Measurements from ENCODE around the gene NEUROD6.

DNA sequence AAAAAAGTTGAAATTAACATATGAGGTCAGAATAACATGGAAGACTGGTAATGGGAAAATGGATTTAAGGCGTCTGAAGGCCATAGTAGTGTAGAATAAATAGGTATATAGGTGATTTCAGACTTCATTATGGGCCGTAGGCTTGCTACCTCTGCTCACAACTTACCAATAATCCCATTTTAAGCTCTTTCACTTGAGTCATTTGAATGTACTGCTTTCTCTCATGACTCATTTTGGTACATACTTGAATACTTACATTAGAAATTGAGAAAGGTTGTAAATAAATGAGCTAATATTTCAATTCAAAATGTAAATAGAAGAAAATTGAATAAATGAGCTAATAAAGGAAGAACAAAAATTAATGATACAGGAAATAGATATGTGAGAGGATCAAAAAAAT lies 42.2 kb upstream of the NEUROD6 start:
- no peak for TF ChIP-seq CTCF (IDR thresholded peaks at IDR 0.05 in 4 of 5, conservative IDR thresholded peaks at IDR 0.05 in 1 of 5)
- TF ChIP-seq POLR2A (IDR thresholded peaks at IDR 0.05) = no peak

All from gastrocnemius medialis (tissue), 4 donors.